Measurements from ENCODE around the gene MX1. TPM values are rescaled to one million over a fixed set of nuclear protein-coding genes. Genes with fewer than 3 reads are reported as not detected.

MX1 gene
- total and polyA plus RNA-seq, 2 donors (not counting 1 experiment from before 2014, with no cell fraction given) = 10.3 to 17.5 TPM

- Histone ChIP-seq H3K79me2 (ENCODE audit: control insufficient read depth, insufficient read depth, low read length) (no peaks in the 10 kb centered on the region), H3K4me2 (ENCODE audit: extremely low read depth, insufficient read depth, low read length) (no peak overlapping the region), H3K9me3 (ENCODE audit: control insufficient read depth, insufficient read depth, low read depth, low read length) (no peaks in the 10 kb centered on the region), H3K4me1 (ENCODE audit: control insufficient read depth, extremely low read depth, insufficient read depth, low read length) (no peaks in the 10 kb centered on the region), H3K4me3 (replicated peaks in 1 of 4; ENCODE audit: control extremely low read depth in 1 of 4, insufficient read depth in 1 of 4, low read depth in 3 of 4, low read length in 4 of 4) (no peak overlapping the region), H3K27ac (ENCODE audit: insufficient read depth, low read length) (no peak overlapping the region), H4K20me1 (ENCODE audit: control insufficient read depth, extremely low read depth, insufficient read depth, low read length) (no peaks in the 10 kb centered on the region), H3K36me3 (ENCODE audit: control insufficient read depth, insufficient read depth, low read length) (no peaks in the 10 kb centered on the region), H3K27me3 (ENCODE audit: control insufficient read depth, insufficient read depth, low read length) (no peaks in the 10 kb centered on the region), H2AFZ (ENCODE audit: low read length) (no peak overlapping the region), H3K9ac (ENCODE audit: insufficient read depth, low read length) (no peak overlapping the region)
- TF ChIP-seq EZH2 (IDR thresholded peaks at IDR 0.05; ENCODE audit: low read length, missing control alignments) (no peak), CTCF (conservative IDR thresholded peaks at IDR 0.05 in 1 of 2, IDR thresholded peaks at IDR 0.05 in 1 of 2; ENCODE audit: low read depth in 1 of 2, low read length in 2 of 2) (no peak)
- DNase-seq (ENCODE audit: low read depth in 2 of 2) = no peak
Measured at GRCh38 chr21:41458121-41458520, 32.1 kb downstream of the MX1 start.

DNA sequence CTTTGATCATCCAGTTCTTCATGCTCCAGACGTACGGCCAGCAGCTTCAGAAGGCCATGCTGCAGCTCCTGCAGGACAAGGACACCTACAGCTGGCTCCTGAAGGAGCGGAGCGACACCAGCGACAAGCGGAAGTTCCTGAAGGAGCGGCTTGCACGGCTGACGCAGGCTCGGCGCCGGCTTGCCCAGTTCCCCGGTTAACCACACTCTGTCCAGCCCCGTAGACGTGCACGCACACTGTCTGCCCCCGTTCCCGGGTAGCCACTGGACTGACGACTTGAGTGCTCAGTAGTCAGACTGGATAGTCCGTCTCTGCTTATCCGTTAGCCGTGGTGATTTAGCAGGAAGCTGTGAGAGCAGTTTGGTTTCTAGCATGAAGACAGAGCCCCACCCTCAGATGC, 32.5 kb downstream of the MX1 start:
- no peaks in the 10 kb centered on the region for H3K4me1 ChIP-seq (ENCODE audit: control insufficient read depth, extremely low read depth, insufficient read depth, low read length)
- H3K9ac ChIP-seq (ENCODE audit: insufficient read depth, low read length) = no peak overlapping the region
- no peak for TF ChIP-seq CTCF (conservative IDR thresholded peaks at IDR 0.05 in 1 of 2, IDR thresholded peaks at IDR 0.05 in 1 of 2; ENCODE audit: low read depth in 1 of 2, low read length in 2 of 2)
- no peak for TF ChIP-seq EZH2 (IDR thresholded peaks at IDR 0.05; ENCODE audit: low read length, missing control alignments)
- H3K27me3 ChIP-seq (ENCODE audit: control insufficient read depth, insufficient read depth, low read length) = no peaks in the 10 kb centered on the region
- no peak overlapping the region for H3K4me2 ChIP-seq (ENCODE audit: extremely low read depth, insufficient read depth, low read length)
- no peak overlapping the region for H3K4me3 ChIP-seq (replicated peaks in 1 of 4; ENCODE audit: control extremely low read depth in 1 of 4, insufficient read depth in 1 of 4, low read depth in 3 of 4, low read length in 4 of 4)
- H3K36me3 ChIP-seq (ENCODE audit: control insufficient read depth, insufficient read depth, low read length) = no peaks in the 10 kb centered on the region
- H3K9me3 ChIP-seq (ENCODE audit: control insufficient read depth, insufficient read depth, low read depth, low read length) = no peaks in the 10 kb centered on the region
- H2AFZ ChIP-seq (ENCODE audit: low read length) = no peak overlapping the region
- H4K20me1 ChIP-seq (ENCODE audit: control insufficient read depth, extremely low read depth, insufficient read depth, low read length) = no peaks in the 10 kb centered on the region
- H3K79me2 ChIP-seq (ENCODE audit: control insufficient read depth, insufficient read depth, low read length) = no peaks in the 10 kb centered on the region
- no peak for DNase-seq (ENCODE audit: low read depth in 2 of 2)
- no peak overlapping the region for H3K27ac ChIP-seq (ENCODE audit: insufficient read depth, low read length)

GRCh38 chr21:41459884-41460534, 34.0 kb downstream of the MX1 start:
- Histone ChIP-seq H3K27me3 (ENCODE audit: control insufficient read depth, insufficient read depth, low read length) (no peaks in the 10 kb centered on the region), H3K79me2 (ENCODE audit: control insufficient read depth, insufficient read depth, low read length) (no peaks in the 10 kb centered on the region), H3K27ac (ENCODE audit: insufficient read depth, low read length) (no peak overlapping the region)

More at GRCh38 chr21:41459884-41460534, 34.0 kb downstream of the MX1 start:
- Histone ChIP-seq H3K36me3 (ENCODE audit: control insufficient read depth, insufficient read depth, low read length) (no peaks in the 10 kb centered on the region), H4K20me1 (ENCODE audit: control insufficient read depth, extremely low read depth, insufficient read depth, low read length) (no peaks in the 10 kb centered on the region), H3K4me2 (ENCODE audit: extremely low read depth, insufficient read depth, low read length) (no peak overlapping the region), H3K9ac (ENCODE audit: insufficient read depth, low read length) (no peak overlapping the region), H2AFZ (ENCODE audit: low read length) (no peak overlapping the region), H3K9me3 (ENCODE audit: control insufficient read depth, insufficient read depth, low read depth, low read length) (no peaks in the 10 kb centered on the region), H3K4me1 (ENCODE audit: control insufficient read depth, extremely low read depth, insufficient read depth, low read length) (no peaks in the 10 kb centered on the region), H3K4me3 (replicated peaks in 1 of 4; ENCODE audit: control extremely low read depth in 1 of 4, insufficient read depth in 1 of 4, low read depth in 3 of 4, low read length in 4 of 4) (no peak overlapping the region)
- no peak for TF ChIP-seq EZH2 (IDR thresholded peaks at IDR 0.05; ENCODE audit: low read length, missing control alignments)
- TF ChIP-seq CTCF (conservative IDR thresholded peaks at IDR 0.05 in 1 of 2, IDR thresholded peaks at IDR 0.05 in 1 of 2; ENCODE audit: low read depth in 1 of 2, low read length in 2 of 2) = no peak
- DNase-seq (ENCODE audit: low read depth in 2 of 2) = no peak
